Measurements from ENCODE around the gene HCAR1. TPM values are rescaled to one million over a fixed set of nuclear protein-coding genes. Genes with fewer than 3 reads are reported as not detected.
"Not testable (repeated sequence)": the region's sequence is repeated elsewhere in the genome, so short reads cannot be mapped to it uniquely, and the experiment has no call there.

HCAR1 gene
- total and polyA plus RNA-seq, 2 donors (not counting 1 experiment from before 2014, with no cell fraction given), result 1.1 to 1.5 TPM

DNA sequence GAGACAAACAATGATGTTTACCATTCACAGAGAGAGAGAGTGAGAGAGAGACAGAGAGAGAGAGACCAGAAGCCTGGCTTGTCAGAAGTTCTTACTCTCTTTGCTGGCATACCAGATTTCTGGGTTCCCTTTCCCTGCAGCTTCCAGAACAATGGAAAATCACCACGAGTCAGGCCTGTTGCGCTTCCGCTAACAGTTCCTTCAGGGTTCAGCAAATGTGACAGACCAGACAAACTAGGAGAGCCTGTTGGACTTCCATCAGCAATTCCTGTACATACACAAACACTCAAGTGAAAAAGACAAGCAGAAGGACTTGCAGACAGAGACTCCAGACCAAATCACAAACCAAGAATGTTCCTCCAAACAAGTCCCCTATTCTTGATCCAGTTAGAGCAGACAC, 21.4 kb downstream of the HCAR1 start:
- H3K36me3 ChIP-seq (ENCODE audit: control insufficient read depth, insufficient read depth, low read length); H3K27ac ChIP-seq (ENCODE audit: insufficient read depth, low read length); H3K9me3 ChIP-seq (ENCODE audit: control insufficient read depth, insufficient read depth, low read depth, low read length); H3K27me3 ChIP-seq (ENCODE audit: control insufficient read depth, insufficient read depth, low read length); DNase-seq (ENCODE audit: low read depth in 2 of 2); H3K79me2 ChIP-seq (ENCODE audit: control insufficient read depth, insufficient read depth, low read length); H2AFZ ChIP-seq (ENCODE audit: low read length); H3K4me1 ChIP-seq (ENCODE audit: control insufficient read depth, extremely low read depth, insufficient read depth, low read length); H3K4me2 ChIP-seq (ENCODE audit: extremely low read depth, insufficient read depth, low read length); H3K4me3 ChIP-seq (replicated peaks in 1 of 4; ENCODE audit: control extremely low read depth in 1 of 4, insufficient read depth in 1 of 4, low read depth in 3 of 4, low read length in 4 of 4); H3K9ac ChIP-seq (ENCODE audit: insufficient read depth, low read length); H4K20me1 ChIP-seq (ENCODE audit: control insufficient read depth, extremely low read depth, insufficient read depth, low read length): not testable (repeated sequence)

DNA sequence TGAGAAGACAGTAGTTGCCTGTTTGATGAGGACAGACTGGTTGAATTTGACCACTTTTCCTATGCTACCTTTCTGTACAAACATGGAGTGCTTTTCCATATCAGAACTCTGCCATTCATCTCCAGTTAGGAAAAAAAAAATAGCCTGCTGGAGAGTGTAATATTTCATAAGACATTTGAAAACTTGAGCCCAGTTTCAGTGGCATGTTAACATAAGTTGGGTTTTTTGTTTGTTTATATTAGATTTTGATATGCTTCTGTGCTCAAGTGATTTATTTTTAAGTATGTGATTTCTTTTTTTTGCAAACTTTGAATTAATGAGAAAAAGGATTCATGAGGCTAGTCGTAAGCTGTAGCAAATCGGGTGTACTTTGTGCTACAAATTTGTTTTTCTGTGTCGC, 26.8 kb downstream of the HCAR1 start:
- not testable (repeated sequence) for H3K27ac ChIP-seq (ENCODE audit: insufficient read depth, low read length); H3K4me2 ChIP-seq (ENCODE audit: extremely low read depth, insufficient read depth, low read length); H3K4me1 ChIP-seq (ENCODE audit: control insufficient read depth, extremely low read depth, insufficient read depth, low read length); H3K27me3 ChIP-seq (ENCODE audit: control insufficient read depth, insufficient read depth, low read length); H2AFZ ChIP-seq (ENCODE audit: low read length); H3K79me2 ChIP-seq (ENCODE audit: control insufficient read depth, insufficient read depth, low read length); H3K9ac ChIP-seq (ENCODE audit: insufficient read depth, low read length); H3K36me3 ChIP-seq (ENCODE audit: control insufficient read depth, insufficient read depth, low read length); H3K9me3 ChIP-seq (ENCODE audit: control insufficient read depth, insufficient read depth, low read depth, low read length); H4K20me1 ChIP-seq (ENCODE audit: control insufficient read depth, extremely low read depth, insufficient read depth, low read length); H3K4me3 ChIP-seq (replicated peaks in 1 of 4; ENCODE audit: control extremely low read depth in 1 of 4, insufficient read depth in 1 of 4, low read depth in 3 of 4, low read length in 4 of 4)
- peak; percentile 13 to 60 for DNase-seq (ENCODE audit: low read depth in 2 of 2)

DNA sequence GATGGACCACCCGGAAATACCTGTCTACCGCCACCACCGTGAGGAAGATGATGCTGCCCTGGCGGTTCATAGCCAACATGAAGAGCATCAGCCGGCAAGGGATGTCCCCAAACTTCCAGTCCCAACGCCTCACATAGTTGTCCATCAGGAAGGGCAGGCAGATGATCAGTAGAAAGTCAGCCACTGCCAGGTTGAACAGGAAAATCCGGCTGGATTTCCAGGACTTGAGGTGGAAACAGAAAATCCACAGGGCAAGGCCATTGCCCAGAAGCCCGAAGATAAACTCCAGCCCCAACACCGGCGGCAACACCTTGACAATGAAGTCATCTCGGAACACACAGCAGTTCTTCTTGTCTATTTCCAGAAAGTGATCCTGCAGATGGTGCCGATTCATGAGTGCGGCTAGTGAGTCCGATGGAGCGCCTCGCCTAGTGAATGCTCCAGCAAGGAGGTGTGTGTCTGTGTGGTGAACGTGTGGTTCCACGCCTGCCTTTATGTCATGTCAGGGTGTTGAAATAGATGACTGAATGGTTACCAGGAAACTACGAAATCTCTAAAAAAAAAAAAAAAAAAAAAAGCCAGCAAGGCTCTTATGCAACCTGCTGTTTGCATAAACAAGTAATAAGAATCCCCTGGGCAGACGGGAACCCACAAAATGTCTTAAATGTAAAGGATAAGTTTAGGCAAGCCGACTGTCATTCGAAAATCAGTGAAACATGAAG, 27.6 kb downstream of the HCAR1 start, which contains the start of gene HCAR2:
TSS of gene HCAR2 (minus strand) at position 468 of the 722 bp plus-strand sequence. CDS start at position 394, 74 bp downstream.
- not testable (repeated sequence) for H3K4me2 ChIP-seq (ENCODE audit: extremely low read depth, insufficient read depth, low read length); H4K20me1 ChIP-seq (ENCODE audit: control insufficient read depth, extremely low read depth, insufficient read depth, low read length); H3K4me1 ChIP-seq (ENCODE audit: control insufficient read depth, extremely low read depth, insufficient read depth, low read length); H3K4me3 ChIP-seq (replicated peaks in 1 of 4; ENCODE audit: control extremely low read depth in 1 of 4, insufficient read depth in 1 of 4, low read depth in 3 of 4, low read length in 4 of 4); H3K36me3 ChIP-seq (ENCODE audit: control insufficient read depth, insufficient read depth, low read length); H3K79me2 ChIP-seq (ENCODE audit: control insufficient read depth, insufficient read depth, low read length); DNase-seq (ENCODE audit: low read depth in 2 of 2); H3K9ac ChIP-seq (ENCODE audit: insufficient read depth, low read length); H3K27ac ChIP-seq (ENCODE audit: insufficient read depth, low read length); H2AFZ ChIP-seq (ENCODE audit: low read length); H3K27me3 ChIP-seq (ENCODE audit: control insufficient read depth, insufficient read depth, low read length); H3K9me3 ChIP-seq (ENCODE audit: control insufficient read depth, insufficient read depth, low read depth, low read length)

DNA sequence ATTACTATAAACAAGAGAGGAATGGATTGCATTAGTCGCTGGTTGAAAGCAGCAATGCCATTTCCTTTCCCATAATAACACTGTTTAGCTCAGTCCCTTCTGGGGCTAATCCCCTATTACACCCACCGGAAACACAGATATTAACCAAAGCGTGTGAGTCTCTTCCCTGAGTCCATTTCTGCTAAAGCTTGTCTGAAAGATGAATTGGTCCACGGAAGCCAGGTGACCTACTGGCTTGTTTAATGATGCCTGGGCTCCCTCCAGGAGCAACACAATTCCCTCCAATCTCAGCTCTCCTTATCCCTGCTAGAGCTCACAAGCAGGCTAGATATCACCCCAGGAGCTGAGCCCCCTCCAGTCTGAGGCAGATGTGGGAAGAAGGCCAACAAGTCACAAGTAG, 29.2 kb downstream of the HCAR1 start:
- DNase-seq (ENCODE audit: low read depth in 2 of 2); H2AFZ ChIP-seq (ENCODE audit: low read length); H3K79me2 ChIP-seq (ENCODE audit: control insufficient read depth, insufficient read depth, low read length); H4K20me1 ChIP-seq (ENCODE audit: control insufficient read depth, extremely low read depth, insufficient read depth, low read length); H3K9ac ChIP-seq (ENCODE audit: insufficient read depth, low read length); H3K4me1 ChIP-seq (ENCODE audit: control insufficient read depth, extremely low read depth, insufficient read depth, low read length); H3K9me3 ChIP-seq (ENCODE audit: control insufficient read depth, insufficient read depth, low read depth, low read length); H3K27ac ChIP-seq (ENCODE audit: insufficient read depth, low read length); H3K4me2 ChIP-seq (ENCODE audit: extremely low read depth, insufficient read depth, low read length); H3K36me3 ChIP-seq (ENCODE audit: control insufficient read depth, insufficient read depth, low read length); H3K27me3 ChIP-seq (ENCODE audit: control insufficient read depth, insufficient read depth, low read length); H3K4me3 ChIP-seq (replicated peaks in 1 of 4; ENCODE audit: control extremely low read depth in 1 of 4, insufficient read depth in 1 of 4, low read depth in 3 of 4, low read length in 4 of 4): not testable (repeated sequence)

DNA sequence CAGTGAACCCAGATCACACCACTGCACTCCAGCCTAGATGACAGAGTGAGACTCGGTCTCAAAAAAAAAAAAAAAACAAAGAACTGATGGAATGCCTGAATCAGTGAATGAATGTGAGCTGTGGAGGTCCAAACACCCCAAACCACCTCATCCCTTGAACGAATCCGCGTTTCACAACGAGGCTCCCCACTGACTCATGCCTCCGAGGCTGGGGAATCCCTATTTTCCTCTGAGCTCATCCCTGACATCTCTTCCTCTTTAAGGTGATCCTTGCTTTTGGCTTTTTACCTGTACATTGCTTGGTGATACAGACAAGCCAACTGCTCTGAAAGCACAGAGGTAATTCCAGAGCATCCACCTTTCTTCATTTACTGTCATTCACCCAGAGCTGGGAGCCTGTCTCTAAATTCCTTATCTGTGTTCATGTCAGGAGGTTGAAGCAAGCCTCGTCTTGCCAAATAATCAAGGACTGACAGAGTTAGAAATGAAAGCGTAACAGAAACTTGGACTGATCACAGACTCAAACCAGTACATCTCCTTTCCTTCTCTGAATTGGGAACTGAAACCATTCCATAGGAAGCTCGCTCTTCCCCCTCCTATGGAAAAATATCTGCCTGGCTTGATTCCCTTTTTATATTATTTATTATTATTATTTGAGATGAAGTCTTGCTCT, 30.5 kb downstream of the HCAR1 start:
- not testable (repeated sequence) for H3K9me3 ChIP-seq (ENCODE audit: control insufficient read depth, insufficient read depth, low read depth, low read length); H3K79me2 ChIP-seq (ENCODE audit: control insufficient read depth, insufficient read depth, low read length); H4K20me1 ChIP-seq (ENCODE audit: control insufficient read depth, extremely low read depth, insufficient read depth, low read length); H2AFZ ChIP-seq (ENCODE audit: low read length); H3K4me3 ChIP-seq (replicated peaks in 1 of 4; ENCODE audit: control extremely low read depth in 1 of 4, insufficient read depth in 1 of 4, low read depth in 3 of 4, low read length in 4 of 4); H3K4me2 ChIP-seq (ENCODE audit: extremely low read depth, insufficient read depth, low read length); H3K9ac ChIP-seq (ENCODE audit: insufficient read depth, low read length); H3K27ac ChIP-seq (ENCODE audit: insufficient read depth, low read length); DNase-seq (ENCODE audit: low read depth in 2 of 2); H3K4me1 ChIP-seq (ENCODE audit: control insufficient read depth, extremely low read depth, insufficient read depth, low read length); H3K36me3 ChIP-seq (ENCODE audit: control insufficient read depth, insufficient read depth, low read length); H3K27me3 ChIP-seq (ENCODE audit: control insufficient read depth, insufficient read depth, low read length)

DNA sequence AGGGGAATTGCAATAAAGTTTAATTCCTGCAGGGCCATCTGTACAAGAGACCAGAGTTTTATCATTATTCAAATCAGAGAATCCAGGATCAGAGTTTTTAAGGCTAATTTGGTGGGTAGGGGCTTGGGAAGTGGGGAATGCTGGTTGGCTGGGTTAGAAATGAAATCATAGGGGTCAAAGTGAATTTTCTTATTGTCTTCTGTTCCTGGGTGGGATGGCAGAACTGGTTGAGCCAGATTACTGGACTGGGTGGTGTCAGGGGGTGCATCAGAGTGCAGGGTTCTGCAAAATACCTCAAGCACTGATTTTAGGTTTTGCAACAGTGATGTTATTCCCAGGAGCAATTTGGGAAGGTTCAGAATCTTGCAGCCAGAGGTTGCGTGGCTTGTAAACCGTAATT, 33.7 kb downstream of the HCAR1 start:
- not testable (repeated sequence) for H4K20me1 ChIP-seq (ENCODE audit: control insufficient read depth, extremely low read depth, insufficient read depth, low read length); H3K4me2 ChIP-seq (ENCODE audit: extremely low read depth, insufficient read depth, low read length); H3K27ac ChIP-seq (ENCODE audit: insufficient read depth, low read length); H3K9ac ChIP-seq (ENCODE audit: insufficient read depth, low read length); DNase-seq (ENCODE audit: low read depth in 2 of 2); H3K27me3 ChIP-seq (ENCODE audit: control insufficient read depth, insufficient read depth, low read length); H3K36me3 ChIP-seq (ENCODE audit: control insufficient read depth, insufficient read depth, low read length); H2AFZ ChIP-seq (ENCODE audit: low read length); H3K4me3 ChIP-seq (replicated peaks in 1 of 4; ENCODE audit: control extremely low read depth in 1 of 4, insufficient read depth in 1 of 4, low read depth in 3 of 4, low read length in 4 of 4); H3K4me1 ChIP-seq (ENCODE audit: control insufficient read depth, extremely low read depth, insufficient read depth, low read length); H3K9me3 ChIP-seq (ENCODE audit: control insufficient read depth, insufficient read depth, low read depth, low read length); H3K79me2 ChIP-seq (ENCODE audit: control insufficient read depth, insufficient read depth, low read length)

All from fibroblast of lung (primary cell).